Effector memory CD8-positive, alpha-beta T cell (primary cell): ENCODE measurements around the gene CCDC88C.

Experiments
- ATAC-seq: fragments of 150-1000 bp; cut with Tn5 transposase; replicated peaks from 2 replicates; pipeline ENCODE4 v1.10.0; 2021; ENCODE audit warnings: mild to moderate bottlenecking, moderate library complexity
- DNase-seq, 3 experiments: peaks; one replicate each; pipeline ENCODE4 v3.0.0; 2021
- H3K27ac Mint-ChIP-seq, 2 donors: one replicate each; pipeline ENCODE4 v1.8.0; 2022; ENCODE audit warnings: mild to moderate bottlenecking in 2 of 2, mixed read lengths in 2 of 2, moderate library complexity in 2 of 2
- H3K27me3 Mint-ChIP-seq, 2 donors: one replicate each; pipeline ENCODE4 v1.8.0; 2022; ENCODE audit warnings: mixed read lengths in 2 of 2
- H3K36me3 Mint-ChIP-seq: one replicate; pipeline ENCODE4 v1.8.0; 2022; ENCODE audit warnings: mild to moderate bottlenecking, moderate library complexity, mixed read lengths; ENCODE audit not compliant: insufficient read depth
- H3K4me1 Mint-ChIP-seq, 2 donors: one replicate each; pipeline ENCODE4 v1.8.0; 2022; ENCODE audit warnings: low read depth in 2 of 2, mixed read lengths in 2 of 2
- H3K4me3 Mint-ChIP-seq, 2 donors: one replicate each; pipeline ENCODE4 v1.8.0; 2022; ENCODE audit warnings: mild to moderate bottlenecking in 2 of 2, mixed read lengths in 2 of 2, moderate library complexity in 2 of 2
- H3K9me3 Mint-ChIP-seq, 2 donors: one replicate each; pipeline ENCODE4 v1.8.0; 2022; ENCODE audit warnings: mixed read lengths in 2 of 2

CCDC88C gene

GRCh38 chr14:91399868-91400640 lies 17.6 kb downstream of the CCDC88C start:
- Mint-ChIP-seq H3K27me3 (no peaks in the 10 kb centered on the region), H3K27ac (peak overlapping the region; percentile 93 to 96), H3K9me3 (no peaks in the 10 kb centered on the region), H3K4me3 (peak overlapping the region; percentile 98 to 99), H3K4me1 (peaks cover 83 to 93% of the 10 kb centered on the region in 2 donors), H3K36me3 (peaks cover 79% of the 10 kb centered on the region)
- DNase-seq (peak in 1 of 3 experiments; percentile 37), ATAC-seq (peak; percentile 34)

- no peaks in the 10 kb centered on the region for H3K27me3 Mint-ChIP-seq
- DNase-seq (no peak), ATAC-seq (no peak)
- H3K9me3 Mint-ChIP-seq: no peaks in the 10 kb centered on the region
- H3K36me3 Mint-ChIP-seq: peaks cover 73% of the 10 kb centered on the region
- peak overlapping the region; percentile 98 to 99 for H3K4me3 Mint-ChIP-seq
- H3K4me1 Mint-ChIP-seq: peaks cover 79 to 95% of the 10 kb centered on the region in 2 donors
- H3K27ac Mint-ChIP-seq: peak overlapping the region; percentile 93 to 96
Observed at GRCh38 chr14:91398707-91399106, 18.9 kb downstream of the CCDC88C start.

GRCh38 chr14:91397965-91398591 lies 19.5 kb downstream of the CCDC88C start:
- peaks cover 77 to 94% of the 10 kb centered on the region in 2 donors for H3K4me1 Mint-ChIP-seq
- no peak for ATAC-seq
- no peak for DNase-seq
- peak overlapping the region; percentile 98 to 99 for H3K4me3 Mint-ChIP-seq
- peak overlapping the region; percentile 93 to 94 for H3K27ac Mint-ChIP-seq
- no peaks in the 10 kb centered on the region for H3K27me3 Mint-ChIP-seq
- no peaks in the 10 kb centered on the region for H3K9me3 Mint-ChIP-seq
- peaks cover 66% of the 10 kb centered on the region for H3K36me3 Mint-ChIP-seq

GRCh38 chr14:91396959-91397815 lies 20.4 kb downstream of the CCDC88C start:
- ATAC-seq (peak; percentile 65), DNase-seq (peak; percentile 49 to 56 (median 49))
- Mint-ChIP-seq H3K4me1 (peaks cover 76 to 92% of the 10 kb centered on the region in 2 donors), H3K36me3 (peaks cover 62% of the 10 kb centered on the region), H3K9me3 (no peaks in the 10 kb centered on the region), H3K4me3 (peak overlapping the region; percentile 98 to 99), H3K27ac (peak overlapping the region; percentile 93 to 94), H3K27me3 (no peaks in the 10 kb centered on the region)

GRCh38 chr14:91396013-91396660 lies 21.5 kb downstream of the CCDC88C start:
- H3K36me3 Mint-ChIP-seq: peaks cover 54% of the 10 kb centered on the region
- peak overlapping the region; percentile 93 to 94 for H3K27ac Mint-ChIP-seq
- no peak for DNase-seq
- no peak for ATAC-seq
- H3K9me3 Mint-ChIP-seq: no peaks in the 10 kb centered on the region
- no peaks in the 10 kb centered on the region for H3K27me3 Mint-ChIP-seq
- peaks cover 80 to 95% of the 10 kb centered on the region in 2 donors for H3K4me1 Mint-ChIP-seq
- peak overlapping the region; percentile 98 to 99 for H3K4me3 Mint-ChIP-seq

GRCh38 chr14:91395466-91395865 lies 22.2 kb downstream of the CCDC88C start:
- ATAC-seq (no peak), DNase-seq (no peak)
- Mint-ChIP-seq H3K27ac (peak overlapping the region; percentile 93 to 94), H3K9me3 (no peaks in the 10 kb centered on the region), H3K36me3 (peaks cover 56% of the 10 kb centered on the region), H3K4me3 (peak overlapping the region; percentile 98 to 99), H3K4me1 (peaks cover 84 to 97% of the 10 kb centered on the region in 2 donors), H3K27me3 (no peaks in the 10 kb centered on the region)

GRCh38 chr14:91394105-91395081 lies 23.2 kb downstream of the CCDC88C start:
- ATAC-seq: no peak
- DNase-seq: no peak
- Mint-ChIP-seq H3K36me3 (peaks cover 59% of the 10 kb centered on the region), H3K27me3 (no peaks in the 10 kb centered on the region), H3K9me3 (no peaks in the 10 kb centered on the region), H3K4me1 (peaks cover 80 to 91% of the 10 kb centered on the region in 2 donors), H3K4me3 (peak overlapping the region; percentile 98 to 99), H3K27ac (peak overlapping the region; percentile 93 to 94)

- Mint-ChIP-seq H3K9me3 (no peaks in the 10 kb centered on the region), H3K36me3 (peaks cover 63% of the 10 kb centered on the region), H3K4me3 (peak overlapping the region; percentile 67 to 82), H3K4me1 (peaks cover 83 to 89% of the 10 kb centered on the region in 2 donors), H3K27ac (peak overlapping the region; percentile 93 to 94), H3K27me3 (no peaks in the 10 kb centered on the region)
- ATAC-seq (no peak), DNase-seq (no peak)
Observed at GRCh38 chr14:91392623-91393303, 24.9 kb downstream of the CCDC88C start.

- peak; percentile 68 for ATAC-seq
- peak in 1 of 3 experiments; percentile 29 for DNase-seq
- H3K36me3 Mint-ChIP-seq: peaks cover 48% of the 10 kb centered on the region
- peak overlapping the region; percentile 93 to 94 for H3K27ac Mint-ChIP-seq
- no peaks in the 10 kb centered on the region for H3K9me3 Mint-ChIP-seq
- peak overlapping the region; percentile 69 to 82 for H3K4me3 Mint-ChIP-seq
- peaks cover 73 to 78% of the 10 kb centered on the region in 2 donors for H3K4me1 Mint-ChIP-seq
- H3K27me3 Mint-ChIP-seq: no peaks in the 10 kb centered on the region
Observed at GRCh38 chr14:91390165-91390778, 27.3 kb downstream of the CCDC88C start.

GRCh38 chr14:91389150-91389549 lies 28.5 kb downstream of the CCDC88C start:
- no peak for DNase-seq
- peak overlapping the region; percentile 77 to 82 for H3K4me3 Mint-ChIP-seq
- H3K9me3 Mint-ChIP-seq: no peaks in the 10 kb centered on the region
- H3K4me1 Mint-ChIP-seq: peaks cover 75 to 78% of the 10 kb centered on the region in 2 donors
- H3K27ac Mint-ChIP-seq: peak overlapping the region; percentile 91 to 94
- H3K36me3 Mint-ChIP-seq: peaks cover 40% of the 10 kb centered on the region
- no peak for ATAC-seq
- no peaks in the 10 kb centered on the region for H3K27me3 Mint-ChIP-seq

GRCh38 chr14:91388551-91388975 lies 29.1 kb downstream of the CCDC88C start:
- ATAC-seq: peak; percentile 59
- no peaks in the 10 kb centered on the region for H3K9me3 Mint-ChIP-seq
- peaks cover 76 to 78% of the 10 kb centered on the region in 2 donors for H3K4me1 Mint-ChIP-seq
- H3K4me3 Mint-ChIP-seq: peak overlapping the region; percentile 77 to 82
- no peaks in the 10 kb centered on the region for H3K27me3 Mint-ChIP-seq
- peak in 1 of 3 experiments; percentile 45 for DNase-seq
- peak overlapping the region; percentile 91 to 94 for H3K27ac Mint-ChIP-seq
- peaks cover 43% of the 10 kb centered on the region for H3K36me3 Mint-ChIP-seq
